HEK293 (cell line): ENCODE results near the gene DAGLA.

Source experiments
- CTCF ChIA-PET: fragments of 350-600 bp; formaldehyde crosslinking; extraction: SDS; loops from one replicate; lab custom pipeline; 2021; ENCODE audit warnings: antibody characterized with exemption; lab: Yijun Ruan, JAX
- POLR2A ChIA-PET: fragments of 300-600 bp; formaldehyde crosslinking; extraction: SDS; loops from one replicate; lab custom pipeline; 2020; ENCODE audit warnings: antibody characterized with exemption, inconsistent platforms; lab: Yijun Ruan, JAX
- H3K27ac ChIP-seq: fragments of 200-500 bp; sonication (Bioruptor generic); 2 replicates; pipeline ENCODE4 v1.5.1; 2014; ENCODE audit warnings: low read depth, low read length, control low read depth, inconsistent platforms; ENCODE audit errors: extremely low read depth
- H3K36me3 ChIP-seq, 2 experiments: fragments of 200-500 bp in 1 of 2; sonication (Bioruptor generic) in 1 of 2; 1 replicate in 1 of 2; 2 replicates in 1 of 2; pipeline ENCODE4 v1.5.1; 2014 to 2017; ENCODE audit warnings: inconsistent platforms in 2 of 2, low read length in 2 of 2; ENCODE audit not compliant: control insufficient read depth in 2 of 2, insufficient read depth in 1 of 2
- H3K4me1 ChIP-seq: fragments of 200-500 bp; sonication (Bioruptor generic); 2 replicates; pipeline ENCODE4 v1.5.1; 2014; ENCODE audit warnings: mild to moderate bottlenecking, low read length, inconsistent platforms; ENCODE audit not compliant: control insufficient read depth, insufficient read depth
- H3K4me3 ChIP-seq: 2 replicates; pipeline ENCODE4 v1.5.1; 2011; ENCODE audit warnings: low read depth, mild to moderate bottlenecking, control low read depth, low read length, moderate library complexity
- H3K9me3 ChIP-seq: fragments of 200-500 bp; sonication (Bioruptor generic); 2 replicates; pipeline ENCODE4 v1.5.1; 2014; ENCODE audit warnings: low read depth, low read length, inconsistent platforms; ENCODE audit not compliant: control insufficient read depth, insufficient read depth
- AEBP2 ChIP-seq: fragments of 450-650 bp; formaldehyde crosslinking; IDR thresholded peaks from 2 replicates; pipeline ENCODE4 v1.5.1; 2016; ENCODE audit warnings: missing biosample characterization, missing genetic modification characterization, borderline replicate concordance
- BCL6B ChIP-seq: fragments of 450-650 bp; formaldehyde crosslinking; IDR thresholded peaks from 2 replicates; pipeline ENCODE4 v1.5.1; 2017; ENCODE audit warnings: missing biosample characterization, missing genetic modification characterization
- HIC1 ChIP-seq: fragments of 450-650 bp; formaldehyde crosslinking; IDR thresholded peaks from 2 replicates; pipeline ENCODE4 v1.5.1; 2016; ENCODE audit warnings: missing biosample characterization, missing genetic modification characterization
- KLF9 ChIP-seq: fragments of 450-650 bp; formaldehyde crosslinking; IDR thresholded peaks from 2 replicates; pipeline ENCODE4 v1.5.1; 2016; ENCODE audit warnings: missing biosample characterization, missing genetic modification characterization, low read depth
- PRDM10 ChIP-seq: fragments of 450-650 bp; formaldehyde crosslinking; IDR thresholded peaks from 2 replicates; pipeline ENCODE4 v1.5.1; 2016; ENCODE audit warnings: missing biosample characterization, missing genetic modification characterization
- PRDM6 ChIP-seq: fragments of 450-650 bp; formaldehyde crosslinking; IDR thresholded peaks from 2 replicates; pipeline ENCODE4 v1.5.1; 2017; ENCODE audit warnings: missing biosample characterization, missing genetic modification characterization
- ZBTB7A ChIP-seq: fragments of 450-650 bp; formaldehyde crosslinking; IDR thresholded peaks from 2 replicates; pipeline ENCODE4 v1.5.1; 2016; ENCODE audit warnings: low read depth, missing biosample characterization, missing genetic modification characterization
- ZFHX2 ChIP-seq: fragments of 450-650 bp; formaldehyde crosslinking; conservative IDR thresholded peaks from 2 replicates; pipeline ENCODE4 v1.5.1; 2016; ENCODE audit warnings: missing biosample characterization, missing genetic modification characterization
- ZNF37A ChIP-seq: fragments of 450-650 bp; IDR thresholded peaks from 2 replicates; pipeline ENCODE4 v1.5.1; 2018; ENCODE audit warnings: missing biosample characterization, missing genetic modification characterization
- ZNF514 ChIP-seq: fragments of 450-650 bp; formaldehyde crosslinking; IDR thresholded peaks from 2 replicates; pipeline ENCODE4 v1.5.1; 2016; ENCODE audit warnings: missing biosample characterization, missing genetic modification characterization
- ZNF529 ChIP-seq: fragments of 450-650 bp; formaldehyde crosslinking; IDR thresholded peaks from 2 replicates; pipeline ENCODE4 v1.5.1; 2017; ENCODE audit warnings: missing genetic modification characterization, missing biosample characterization; ENCODE audit not compliant: insufficient replicate concordance
- ZNF791 ChIP-seq: fragments of 450-650 bp; formaldehyde crosslinking; IDR thresholded peaks from 2 replicates; pipeline ENCODE4 v1.5.1; 2016; ENCODE audit warnings: missing biosample characterization, missing genetic modification characterization
- ZNF830 ChIP-seq: fragments of 450-650 bp; IDR thresholded peaks from 2 replicates; pipeline ENCODE4 v1.5.0; 2018; ENCODE audit warnings: missing biosample characterization, missing genetic modification characterization, low read depth, mild to moderate bottlenecking, moderate library complexity
- TF ChIP-seq, protein P1 (sequence below): fragments of 450-650 bp; formaldehyde crosslinking; IDR thresholded peaks from 2 replicates; pipeline ENCODE4 v1.5.1; 2016; ENCODE audit warnings: missing biosample characterization, missing genetic modification characterization

DAGLA gene

DNA sequence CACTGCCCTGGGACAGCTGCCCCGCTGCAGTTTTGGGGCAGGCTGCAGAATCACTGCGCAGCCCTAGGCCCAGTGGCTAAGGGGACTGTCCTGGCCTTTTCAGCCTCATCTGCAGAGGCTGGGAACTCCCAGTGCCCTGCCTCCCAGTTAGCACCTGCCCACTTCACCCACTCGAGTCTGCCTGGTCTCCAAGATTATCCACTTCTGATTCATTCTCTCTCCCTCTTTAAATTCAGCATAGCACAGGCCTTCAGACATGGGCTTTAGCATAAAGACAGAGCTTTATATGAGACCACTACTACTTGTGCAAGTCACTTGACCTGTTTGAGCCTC, 8.9 kb downstream of the DAGLA start:
- Histone ChIP-seq H3K4me1 (peaks cover 3% of the 10 kb centered on the region; the same call in 1 of the 2 replicates), H3K36me3 (no peaks in the 10 kb centered on the region), H3K4me3 (no peak overlapping the region), H3K27ac (no peak overlapping the region), H3K9me3 (no peaks in the 10 kb centered on the region)
- TF ChIP-seq ZNF514 (no peak), PRDM6 (tag by site-specific recombination) (no peak), HIC1 (tag by site-specific recombination) (no peak), AEBP2 (tag by site-specific recombination) (no peak), ZNF529 (tag by site-specific recombination) (no peak), ZFHX2 (tag by site-specific recombination) (peak; percentile 47)
- ChIA-PET POLR2A (no interaction called here), CTCF (interaction anchor here (0.6 to 1.6 kb wide), 3 partner anchors 44 to 78 kb away, joined by 4 to 5 read pairs (median 5); no protein-coding TSS in a partner anchor)

DNA sequence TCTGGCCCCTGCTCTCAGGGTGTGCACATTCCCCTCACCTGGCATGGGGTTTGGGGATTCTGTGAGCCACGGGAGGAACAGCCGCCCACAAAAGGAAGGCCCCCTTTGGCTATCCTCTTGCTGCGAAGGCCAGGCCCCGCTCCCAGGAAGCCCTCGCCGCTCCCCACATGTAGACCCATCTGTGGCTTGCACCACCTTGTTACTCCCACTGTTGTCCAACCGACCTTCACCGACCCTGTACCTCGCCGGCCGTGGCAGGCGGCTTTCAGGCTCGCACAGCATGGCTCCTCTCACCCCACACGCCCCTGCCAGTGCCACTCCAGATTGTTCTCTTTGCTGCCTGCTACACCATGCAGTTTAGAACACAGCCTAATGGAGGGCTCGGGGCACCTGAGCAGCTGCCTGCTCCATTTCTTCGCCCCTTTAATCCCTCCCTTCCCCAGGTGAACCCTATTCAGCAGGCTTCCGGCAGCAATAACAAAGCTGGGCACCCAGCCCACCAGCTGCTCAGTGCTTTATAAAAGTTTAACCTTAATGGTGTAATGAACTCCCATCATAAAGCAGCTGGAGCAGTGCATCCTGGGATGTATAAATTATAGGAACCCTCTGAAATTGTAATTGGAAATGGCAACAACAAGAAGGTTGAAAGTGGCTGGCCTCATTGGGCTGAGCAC, 10.7 kb downstream of the DAGLA start:
- ChIA-PET POLR2A (no interaction called here), CTCF (interaction anchor here (1.2 to 1.3 kb wide), 2 partner anchors 10 to 52 kb away, joined by 3 to 5 read pairs; partner anchors contain the start of gene DAGLA)
- no peak overlapping the region for H3K4me3 ChIP-seq
- H3K4me1 ChIP-seq, result no peaks in the 10 kb centered on the region
- H3K27ac ChIP-seq, result no peak overlapping the region
- H3K36me3 ChIP-seq, result no peaks in the 10 kb centered on the region
- no peaks in the 10 kb centered on the region for H3K9me3 ChIP-seq
- no peak for TF ChIP-seq ZNF830 (tag by site-specific recombination)
- TF ChIP-seq BCL6B (tag by site-specific recombination), result no peak
- no peak for TF ChIP-seq ZNF37A
- no peak for TF ChIP-seq PRDM10 (tag by site-specific recombination)
- TF ChIP-seq ZBTB7A (tag by site-specific recombination), result no peak
- TF ChIP-seq, protein P1, sequence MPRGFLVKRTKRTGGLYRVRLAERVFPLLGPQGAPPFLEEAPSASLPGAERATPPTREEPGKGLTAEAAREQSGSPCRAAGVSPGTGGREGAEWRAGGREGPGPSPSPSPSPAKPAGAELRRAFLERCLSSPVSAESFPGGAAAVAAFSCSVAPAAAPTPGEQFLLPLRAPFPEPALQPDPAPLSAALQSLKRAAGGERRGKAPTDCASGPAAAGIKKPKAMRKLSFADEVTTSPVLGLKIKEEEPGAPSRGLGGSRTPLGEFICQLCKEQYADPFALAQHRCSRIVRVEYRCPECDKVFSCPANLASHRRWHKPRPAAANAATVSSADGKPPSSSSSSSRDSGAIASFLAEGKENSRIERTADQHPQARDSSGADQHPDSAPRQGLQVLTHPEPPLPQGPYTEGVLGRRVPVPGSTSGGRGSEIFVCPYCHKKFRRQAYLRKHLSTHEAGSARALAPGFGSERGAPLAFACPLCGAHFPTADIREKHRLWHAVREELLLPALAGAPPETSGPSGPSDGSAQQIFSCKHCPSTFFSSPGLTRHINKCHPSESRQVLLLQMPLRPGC (tag by site-specific recombination), result no peak
- TF ChIP-seq ZNF791 (tag by site-specific recombination), result no peak
- TF ChIP-seq KLF9 (tag by site-specific recombination), result no peak
